Thymus (tissue), 11 donors: Measurements from ENCODE around the gene NBEAL1. TPM values are rescaled to one million over a fixed set of nuclear protein-coding genes. Genes with fewer than 3 reads are reported as not detected.
"Not testable (repeated sequence)": the region's sequence is repeated elsewhere in the genome, so short reads cannot be mapped to it uniquely, and the experiment has no call there.

Experiments used
- DNase-seq, 9 donors: peaks; one replicate each; pipeline ENCODE4 v3.0.0-alpha.2; 2013; ENCODE audit warnings: low spot score in 9 of 9, low read depth in 6 of 9, missing footprints in 1 of 9
- H3K27ac ChIP-seq, 2 donors: one replicate each; pipeline ENCODE4 v1.5.1; 2013; ENCODE audit warnings: control low read depth in 1 of 2, low read depth in 1 of 2, low read length in 1 of 2, mild to moderate bottlenecking in 1 of 2, moderate library complexity in 1 of 2
- H3K27me3 ChIP-seq, 2 donors: one replicate each; pipeline ENCODE4 v1.5.1; 2013; ENCODE audit warnings: low read length in 1 of 2; ENCODE audit not compliant: control insufficient read depth in 2 of 2, insufficient read depth in 1 of 2
- H3K36me3 ChIP-seq, 2 donors: one replicate each; pipeline ENCODE4 v1.5.1; 2013; ENCODE audit warnings: low read length in 1 of 2, mild to moderate bottlenecking in 1 of 2, moderate library complexity in 1 of 2; ENCODE audit not compliant: control insufficient read depth in 2 of 2, insufficient read depth in 2 of 2
- H3K4me1 ChIP-seq, 2 donors: one replicate each; pipeline ENCODE4 v1.5.1; 2013; ENCODE audit warnings: low read length in 2 of 2; ENCODE audit not compliant: control insufficient read depth in 2 of 2, insufficient read depth in 2 of 2
- H3K4me3 ChIP-seq, 2 donors: one replicate each; pipeline ENCODE4 v1.5.1; 2013; ENCODE audit warnings: low read length in 2 of 2, control low read depth in 1 of 2, mild to moderate bottlenecking in 1 of 2
- H3K9me3 ChIP-seq, 2 donors: one replicate each; pipeline ENCODE4 v1.5.1; 2013; ENCODE audit warnings: low read length in 1 of 2, mild to moderate bottlenecking in 1 of 2; ENCODE audit not compliant: control insufficient read depth in 2 of 2, insufficient read depth in 1 of 2
- WGBS: extraction: QIAGEN DNeasy Blood & Tissue Kit; methylation state at CpG from one replicate; pipeline ENCODE4 v1.1.7; 2013; 5-methylcytosine and 5-hydroxymethylcytosine counted together
- polyA plus RNA-seq: library from polyadenylated mRNA; stranded (reverse); fragments of 200-250 nt; gene quantifications from one replicate; pipeline ENCODE4 v1.2.3, GENCODE V29; 2013
- total RNA-seq: library from RNA; stranded (reverse); fragments of 120-200 nt; gene quantifications from one replicate; pipeline ENCODE4 v1.2.4, GENCODE V29; 2013
- donor health status: healthy.

The NBEAL1 gene
- total and polyA plus RNA-seq, 2 donors, result 4.4 to 6.2 TPM

DNA sequence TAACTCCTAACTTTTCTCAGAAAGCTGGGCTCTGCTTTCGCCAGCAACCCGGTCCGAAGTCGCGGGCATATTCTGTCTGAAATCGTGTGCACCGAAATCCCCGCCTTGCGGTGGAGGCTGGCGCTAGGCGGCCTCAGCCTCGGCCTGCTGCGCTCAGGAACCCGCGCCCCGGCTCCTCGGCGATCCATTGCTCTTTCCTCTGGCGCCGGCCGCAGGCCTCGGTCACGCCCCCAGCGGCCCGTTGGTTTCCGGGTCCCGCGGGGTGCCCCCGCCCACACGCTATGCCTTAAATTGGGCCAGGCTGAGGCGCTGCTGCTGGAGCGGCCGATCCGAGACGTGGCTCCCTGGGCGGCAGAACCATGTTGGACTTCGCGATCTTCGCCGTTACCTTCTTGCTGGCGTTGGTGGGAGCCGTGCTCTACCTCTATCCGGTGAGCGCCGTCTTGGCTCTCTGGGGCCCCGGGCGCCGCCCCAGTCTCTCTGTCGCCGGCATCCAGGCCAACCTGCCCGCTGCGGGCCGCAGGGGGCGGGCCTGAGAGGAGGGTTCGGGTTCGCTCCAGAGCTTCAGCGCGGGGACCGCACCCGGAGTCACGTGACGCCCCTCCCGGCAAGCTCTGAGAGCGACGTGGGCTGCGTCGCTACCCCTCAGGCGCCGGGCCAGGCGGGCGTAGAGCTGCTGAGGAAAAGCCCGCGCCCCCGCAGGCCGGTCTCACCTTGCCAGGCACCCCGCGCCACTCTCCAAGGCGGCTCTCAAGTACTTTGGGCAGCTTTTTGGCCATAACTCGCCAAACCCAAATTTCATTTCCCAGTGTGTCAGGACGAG, 224.2 kb downstream of the NBEAL1 start, which contains the start of gene CYP20A1:
TSS of gene CYP20A1 (plus strand) at position 315 of the 823 bp plus-strand sequence. CDS start at position 360, 45 bp downstream.
- peak; percentile 85 to 97 (median 92) for DNase-seq
- WGBS, result under 1% methylated on average over 80 of the region's 80 CpGs
- H3K36me3 ChIP-seq, result peaks cover 9 to 11% of the 10 kb centered on the region in 2 donors
- peak within 1 kb of the TSS; percentile 98 to 99 for H3K27ac ChIP-seq
- no peaks in the 10 kb centered on the region for H3K9me3 ChIP-seq
- H3K4me3 ChIP-seq, result peak within 1 kb of the TSS; percentile 70 to 90
- no peaks in the 10 kb centered on the region for H3K27me3 ChIP-seq
- H3K4me1 ChIP-seq, result peaks cover 11 to 19% of the 10 kb centered on the region in 2 donors

DNA sequence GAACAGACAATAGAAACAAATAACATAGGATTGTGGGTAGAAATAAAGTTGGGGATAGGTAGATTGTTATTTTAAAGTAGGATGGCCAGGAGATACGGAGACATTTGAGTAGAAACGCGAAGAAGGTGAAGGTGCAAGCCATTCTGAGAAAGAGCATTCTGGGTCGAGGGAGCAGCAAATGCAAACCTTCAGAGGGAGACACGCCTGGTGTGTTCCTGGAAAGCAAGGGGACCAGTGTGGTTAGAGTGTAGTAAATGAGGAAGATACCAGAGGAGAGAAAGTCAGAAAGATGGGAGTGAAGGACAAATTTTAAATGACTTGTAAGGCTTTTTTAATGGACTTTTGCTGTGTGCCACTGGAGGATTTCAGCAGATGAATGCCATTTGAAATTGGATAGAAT, 225.8 kb downstream of the NBEAL1 start:
- no peaks in the 10 kb centered on the region for H3K27me3 ChIP-seq
- H3K4me1 ChIP-seq, result peaks cover 11 to 19% of the 10 kb centered on the region in 2 donors
- no peak overlapping the region for H3K4me3 ChIP-seq
- H3K9me3 ChIP-seq, result no peaks in the 10 kb centered on the region
- 83% methylated on average over 5 of the region's 5 CpGs for WGBS
- no peak for DNase-seq
- H3K27ac ChIP-seq, result no peak overlapping the region
- H3K36me3 ChIP-seq, result peaks cover 11% of the 10 kb centered on the region in 2 donors

DNA sequence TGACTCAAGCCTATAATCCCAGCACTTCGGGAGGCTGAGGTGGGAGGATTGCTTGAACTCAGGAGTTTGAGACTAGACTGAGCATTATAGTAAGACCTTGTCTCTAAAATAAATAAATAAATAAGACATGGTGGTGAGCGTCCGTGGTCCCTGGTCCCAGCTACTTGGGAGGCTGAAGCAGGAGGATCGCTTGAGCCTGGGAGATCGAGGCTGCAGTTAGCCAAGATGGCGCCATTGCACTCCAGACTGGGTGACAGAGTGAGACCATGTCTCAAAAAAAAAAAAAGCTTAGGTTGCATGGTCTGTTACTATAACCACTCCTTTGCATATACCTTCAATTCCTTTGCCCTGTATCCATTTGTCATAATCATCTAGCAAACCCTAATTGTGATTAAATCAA, 227.8 kb downstream of the NBEAL1 start:
- no peak for DNase-seq
- Histone ChIP-seq H3K4me1 (peaks cover 11 to 19% of the 10 kb centered on the region in 2 donors), H3K27me3 (no peaks in the 10 kb centered on the region), H3K9me3 (no peaks in the 10 kb centered on the region), H3K36me3 (peaks cover 11 to 24% of the 10 kb centered on the region in 2 donors), H3K4me3 (no peak overlapping the region), H3K27ac (no peak overlapping the region)
- WGBS, result 97% methylated on average over 6 of the region's 6 CpGs

DNA sequence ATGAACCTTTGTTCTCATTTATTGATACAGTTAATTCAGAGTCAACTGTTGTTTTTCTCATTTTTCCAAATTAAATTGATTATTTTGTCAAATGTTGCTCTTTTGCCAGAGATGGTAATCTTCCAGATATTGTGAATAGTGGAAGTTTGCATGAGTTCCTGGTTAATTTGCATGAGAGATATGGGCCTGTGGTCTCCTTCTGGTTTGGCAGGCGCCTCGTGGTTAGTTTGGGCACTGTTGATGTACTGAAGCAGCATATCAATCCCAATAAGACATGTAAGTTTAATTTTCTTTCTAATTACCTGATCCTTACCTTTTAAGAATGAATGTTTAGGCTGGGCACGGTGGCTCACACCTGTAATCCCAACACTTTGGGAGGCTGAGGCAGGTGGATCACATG, 232.0 kb downstream of the NBEAL1 start:
- DNase-seq, result no peak
- WGBS, result 94% methylated on average over 3 of the region's 3 CpGs
- Histone ChIP-seq H3K27ac (no peak overlapping the region), H3K9me3 (no peaks in the 10 kb centered on the region), H3K4me3 (no peak overlapping the region), H3K4me1 (no peaks in the 10 kb centered on the region), H3K36me3 (peaks cover 11 to 42% of the 10 kb centered on the region in 2 donors), H3K27me3 (no peaks in the 10 kb centered on the region)

DNA sequence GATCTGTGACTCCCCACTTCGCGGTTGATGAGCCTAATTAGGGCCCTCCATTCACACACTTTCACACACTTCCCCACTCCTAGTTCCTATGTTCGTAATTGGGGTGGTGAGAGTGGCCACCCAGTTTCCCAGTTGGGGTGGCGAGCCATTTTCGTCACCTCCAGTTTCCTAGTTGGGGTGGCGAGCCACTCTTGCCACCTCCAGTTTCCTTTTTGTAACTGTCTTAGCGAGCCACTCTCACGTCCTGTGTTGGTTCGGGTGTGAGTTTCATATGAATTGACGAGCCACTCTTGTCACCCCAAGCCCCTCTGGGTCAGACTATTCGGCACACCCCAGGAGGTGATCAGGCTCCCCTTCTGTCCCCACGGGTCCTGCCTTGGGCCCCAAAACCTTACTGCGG, 238.1 kb downstream of the NBEAL1 start:
- 97% methylated on average over 13 of the region's 13 CpGs for WGBS
- no peak overlapping the region for H3K4me3 ChIP-seq
- H3K4me1 ChIP-seq, result no peaks in the 10 kb centered on the region
- DNase-seq, result no peak
- no peaks in the 10 kb centered on the region for H3K27me3 ChIP-seq
- H3K27ac ChIP-seq, result no peak overlapping the region
- H3K36me3 ChIP-seq, result peaks cover 26 to 60% of the 10 kb centered on the region in 2 donors
- H3K9me3 ChIP-seq, result peaks cover 1 to 6% of the 10 kb centered on the region in 2 donors

DNA sequence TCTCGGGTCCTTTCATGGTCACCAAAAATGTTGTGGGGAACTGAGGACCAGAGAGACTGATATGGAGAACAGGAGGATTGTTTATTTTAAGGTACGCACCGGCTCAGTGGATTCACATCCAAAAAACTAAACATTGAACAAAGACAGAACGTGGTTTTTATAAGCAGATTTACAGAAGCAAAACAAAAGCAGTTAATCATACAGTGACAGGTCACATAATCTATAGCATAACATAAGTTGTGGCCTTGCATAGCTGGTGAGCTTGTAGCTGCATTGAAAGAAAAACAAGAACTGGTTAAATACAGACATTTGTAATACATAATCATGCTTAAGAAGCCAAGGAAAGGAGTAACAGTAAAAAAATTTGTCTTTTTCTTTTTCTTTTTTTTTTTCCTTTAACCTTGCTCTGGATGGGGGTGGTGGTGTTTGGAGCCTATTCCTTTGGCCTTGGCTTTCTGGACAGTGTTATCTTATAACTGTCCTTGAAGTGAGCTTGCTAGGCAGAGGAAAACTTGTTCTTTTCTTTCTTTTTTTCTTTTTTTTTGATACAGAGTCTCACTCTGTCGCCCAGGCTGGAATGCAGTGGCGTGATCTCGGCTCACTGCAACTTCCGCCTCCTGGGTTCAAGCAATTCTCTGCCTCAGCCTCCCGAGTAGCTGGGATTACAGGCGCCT, 238.9 kb downstream of the NBEAL1 start:
- H3K36me3 ChIP-seq, result peaks cover 30 to 62% of the 10 kb centered on the region in 2 donors
- not testable (repeated sequence) for H3K4me3 ChIP-seq, DNase-seq, H3K27me3 ChIP-seq, H3K27ac ChIP-seq, H3K4me1 ChIP-seq, H3K9me3 ChIP-seq
- 87% methylated on average over 10 of the region's 10 CpGs for WGBS

DNA sequence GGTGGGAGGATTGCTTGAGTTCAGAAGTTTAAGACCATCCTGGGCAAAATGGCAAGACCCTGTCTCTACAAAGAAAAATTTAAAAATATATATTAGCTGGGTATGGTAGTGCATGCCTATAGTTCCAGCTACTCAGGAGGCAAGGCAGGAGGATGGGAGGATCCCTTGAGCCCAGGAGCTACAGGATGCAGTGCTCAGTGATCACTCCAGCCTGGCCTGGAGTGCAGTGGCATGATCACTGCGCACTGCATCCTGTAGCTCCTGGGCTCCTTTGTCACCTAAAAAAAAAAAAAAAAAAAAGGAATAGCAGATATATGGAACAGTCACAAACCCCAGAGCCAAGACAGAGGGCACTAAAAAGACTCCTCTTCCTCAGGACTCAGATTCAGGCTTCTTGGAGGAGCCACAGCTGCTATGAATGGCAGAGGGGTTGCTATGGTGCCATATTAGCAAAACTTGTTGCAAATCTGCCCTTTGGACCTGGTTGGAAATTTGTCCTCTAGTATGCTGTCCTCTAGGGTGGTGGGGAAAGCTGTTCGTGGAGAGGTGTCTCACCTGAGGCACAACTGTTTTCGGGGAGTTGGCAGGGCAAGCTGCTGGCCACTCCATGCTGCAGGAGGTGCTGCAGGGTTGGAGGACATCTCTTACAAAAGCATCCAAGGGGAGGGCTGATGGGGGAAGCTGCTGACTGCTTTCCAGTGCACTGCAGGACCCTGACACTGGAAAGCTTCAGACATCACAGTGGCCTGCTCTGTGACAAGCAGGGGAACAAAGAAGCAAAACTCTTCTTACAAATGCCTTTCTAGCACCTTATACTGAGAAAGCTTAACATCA, 246.9 kb downstream of the NBEAL1 start:
- 98% methylated on average over 3 of the region's 3 CpGs for WGBS
- no peaks in the 10 kb centered on the region for H3K27me3 ChIP-seq
- no peaks in the 10 kb centered on the region for H3K4me1 ChIP-seq
- no peaks in the 10 kb centered on the region for H3K9me3 ChIP-seq
- no peak overlapping the region for H3K4me3 ChIP-seq
- DNase-seq, result no peak
- peaks cover 23 to 29% of the 10 kb centered on the region in 2 donors for H3K36me3 ChIP-seq
- H3K27ac ChIP-seq, result no peak overlapping the region
